Upper lobe of left lung (tissue), 6 donors: Measurements from ENCODE around the gene PRSS8. TPM values are rescaled to one million over a fixed set of nuclear protein-coding genes. Genes with fewer than 3 reads are reported as not detected.
"Not testable (repeated sequence)": the region's sequence is repeated elsewhere in the genome, so short reads cannot be mapped to it uniquely, and the experiment has no call there.

Experiments
- ATAC-seq, 2 donors: fragments of 200-7000 bp; cut with Tn5 transposase; one replicate each; pipeline ENCODE4 v1.9.1; 2022; ENCODE audit warnings: mild to moderate bottlenecking in 2 of 2, moderate library complexity in 2 of 2; ENCODE audit not compliant: low FRiP score in 2 of 2
- DNase-seq, 2 donors: peaks; one replicate each; pipeline ENCODE4 v3.0.0-alpha.2; 2019 to 2020
- H3K27ac ChIP-seq, 4 donors: fragments of 200-600 bp; sonication (generic); one replicate each; pipeline ENCODE4 v1.5.1; 2016 to 2019
- H3K27me3 ChIP-seq, 4 donors: fragments of 200-600 bp; sonication (generic); one replicate each; pipeline ENCODE4 v1.5.1; 2017 to 2019
- H3K36me3 ChIP-seq, 4 donors: fragments of 200-600 bp; sonication (generic); one replicate each; pipeline ENCODE4 v1.5.1; 2016 to 2019
- H3K4me1 ChIP-seq, 4 donors: fragments of 200-600 bp; sonication (generic); one replicate each; pipeline ENCODE4 v1.5.1; 2018 to 2019
- H3K4me3 ChIP-seq, 4 donors: fragments of 200-600 bp; sonication (generic); one replicate each; pipeline ENCODE4 v1.5.1; 2017 to 2019; ENCODE audit warnings: mild to moderate bottlenecking in 2 of 4, moderate library complexity in 1 of 4
- H3K9me3 ChIP-seq, 4 donors: fragments of 200-600 bp; sonication (generic); one replicate each; pipeline ENCODE4 v1.5.1; 2018 to 2019
- CTCF ChIP-seq, 6 experiments: fragments of 450-650 bp in 4 of 6; fragments of 200-600 bp in 2 of 6; sonication (generic) in 2 of 6; IDR thresholded peaks; one replicate each; pipeline ENCODE4 v1.5.1; 2016 to 2019; ENCODE audit warnings: antibody characterized with exemption in 6 of 6
- EP300 ChIP-seq, 4 donors: sonication (generic); formaldehyde crosslinking; IDR thresholded peaks; one replicate each; pipeline ENCODE4 v1.5.1; 2017; ENCODE audit warnings: antibody characterized with exemption in 4 of 4, control low read depth in 2 of 4
- POLR2A ChIP-seq, 4 donors: fragments of 450-650 bp; IDR thresholded peaks; one replicate each; pipeline ENCODE4 v1.5.1; 2016 to 2017; ENCODE audit warnings: antibody characterized with exemption in 4 of 4, mild to moderate bottlenecking in 2 of 4
- POLR2AphosphoS5 ChIP-seq, 2 donors: sonication (generic); formaldehyde crosslinking; IDR thresholded peaks; one replicate each; pipeline ENCODE4 v1.5.1; 2017; ENCODE audit warnings: antibody characterized with exemption in 2 of 2
- WGBS, 2 donors: methylation state at CpG; one replicate each; pipeline ENCODE4 v1.1.5; 2017 to 2018; 5-methylcytosine and 5-hydroxymethylcytosine counted together
- total RNA-seq, 6 donors: library from RNA; depleted of rRNA in 4 of 6; stranded (reverse); fragments of >200 nt in 4 of 6; gene quantifications; one replicate each; pipeline versions ENCODE4 v1.1.0 to v1.2.1, GENCODE V29; 2016 to 2021
- donor health status: DM: no; HTN: no; CAD: no; lungs with moderate emphysema.
- donor health status: DM: no; HTN: yes; CAD: no; lungs with severe emphysema.

PRSS8 gene
- total RNA-seq, 6 donors from 2014 or later: 59.7 to 155 (median 109) TPM

- H3K4me3 ChIP-seq: no peak overlapping the region
- H3K27me3 ChIP-seq: no peaks in the 10 kb centered on the region
- no peaks in the 10 kb centered on the region for H3K36me3 ChIP-seq
- WGBS, 2 donors: 51 to 62% methylated on average over 5 of the region's 5 CpGs
- DNase-seq (peak in 1 of 2 donors; percentile 29), ATAC-seq (peak in 1 of 2 donors; percentile 25)
- H3K4me1 ChIP-seq: peaks cover 0 to 12% (median 2%) of the 10 kb centered on the region in 4 donors
- peak overlapping the region in 1 of 4 donors; percentile 69 for H3K27ac ChIP-seq
- H3K9me3 ChIP-seq: no peaks in the 10 kb centered on the region
- TF ChIP-seq EP300 (IDR thresholded peaks at IDR 0.05) (no peak), CTCF (IDR thresholded peaks at IDR 0.05) (no peak), POLR2AphosphoS5 (IDR thresholded peaks at IDR 0.05) (no peak), POLR2A (IDR thresholded peaks at IDR 0.05) (no peak)
These were observed 13.8 kb upstream of the PRSS8 start for GRCh38 chr16:31149332-31149731.

GRCh38 chr16:31148896-31149295 lies 13.4 kb upstream of the PRSS8 start:
- peak in 1 of 2 donors; percentile 68 for DNase-seq
- Histone ChIP-seq H3K4me1 (peaks cover 0 to 12% (median 2%) of the 10 kb centered on the region in 4 donors), H3K27me3 (no peaks in the 10 kb centered on the region), H3K9me3 (no peaks in the 10 kb centered on the region), H3K27ac (peak overlapping the region in 1 of 4 donors; percentile 69), H3K36me3 (no peaks in the 10 kb centered on the region), H3K4me3 (no peak overlapping the region)
- TF ChIP-seq CTCF (IDR thresholded peaks at IDR 0.05) (no peak), POLR2AphosphoS5 (IDR thresholded peaks at IDR 0.05) (no peak), POLR2A (IDR thresholded peaks at IDR 0.05) (no peak), EP300 (IDR thresholded peaks at IDR 0.05) (no peak)
- 84 to 86% methylated on average over 18 to 24 of the region's 25 CpGs for WGBS, 2 donors
- no peak for ATAC-seq

- peak; percentile 87 to 88 for DNase-seq
- 23 to 37% methylated on average over 10 to 39 of the region's 40 CpGs for WGBS, 2 donors
These were observed 12.8 kb upstream of the PRSS8 start for GRCh38 chr16:31148281-31148728.

GRCh38 chr16:31147574-31147973 lies 12.0 kb upstream of the PRSS8 start:
- no peak for DNase-seq
- TF ChIP-seq EP300 (IDR thresholded peaks at IDR 0.05) (no peak), POLR2AphosphoS5 (IDR thresholded peaks at IDR 0.05) (no peak)
- ATAC-seq: no peak
- Histone ChIP-seq H3K27me3 (no peaks in the 10 kb centered on the region), H3K4me1 (peaks cover 5 to 19% (median 8%) of the 10 kb centered on the region in 4 donors), H3K27ac (no peak overlapping the region), H3K9me3 (no peaks in the 10 kb centered on the region), H3K4me3 (no peak overlapping the region), H3K36me3 (no peaks in the 10 kb centered on the region)
- 92 to 93% methylated on average over 3 of the region's 3 CpGs for WGBS, 2 donors

More at GRCh38 chr16:31148281-31148728, 12.8 kb upstream of the PRSS8 start:
- TF ChIP-seq CTCF (IDR thresholded peaks at IDR 0.05): peak in 1 of 6 experiments; percentile 18
- TF ChIP-seq POLR2AphosphoS5 (IDR thresholded peaks at IDR 0.05): no peak
- no peak for TF ChIP-seq POLR2A (IDR thresholded peaks at IDR 0.05)
- H3K9me3 ChIP-seq: no peaks in the 10 kb centered on the region
- H3K27ac ChIP-seq: peak overlapping the region in 1 of 4 donors; percentile 26
- H3K4me1 ChIP-seq: peaks cover 0 to 12% (median 2%) of the 10 kb centered on the region in 4 donors
- no peaks in the 10 kb centered on the region for H3K27me3 ChIP-seq
- no peaks in the 10 kb centered on the region for H3K36me3 ChIP-seq
- H3K4me3 ChIP-seq: peak overlapping the region in 3 of 4 donors; percentile 16 to 30 (median 21)
- peak; percentile 40 to 80 for ATAC-seq

- no peak for ATAC-seq
- Histone ChIP-seq H3K36me3 (no peaks in the 10 kb centered on the region), H3K9me3 (no peaks in the 10 kb centered on the region), H3K4me1 (peaks cover 17 to 33% (median 21%) of the 10 kb centered on the region in 4 donors), H3K27me3 (no peaks in the 10 kb centered on the region), H3K27ac (no peak overlapping the region), H3K4me3 (no peak overlapping the region)
- TF ChIP-seq POLR2A (IDR thresholded peaks at IDR 0.05) (no peak), CTCF (IDR thresholded peaks at IDR 0.05) (no peak), EP300 (IDR thresholded peaks at IDR 0.05) (no peak), POLR2AphosphoS5 (IDR thresholded peaks at IDR 0.05) (no peak)
- WGBS, 2 donors: 74 to 77% methylated on average over 10 to 12 of the region's 12 CpGs
- no peak for DNase-seq
These were observed 10.0 kb upstream of the PRSS8 start for GRCh38 chr16:31145398-31145990.

- not testable (repeated sequence) for H3K36me3 ChIP-seq, H3K9me3 ChIP-seq, H3K27me3 ChIP-seq, DNase-seq, ATAC-seq, H3K27ac ChIP-seq, H3K4me3 ChIP-seq
- 88 to 92% methylated on average over 7 of the region's 7 CpGs for WGBS, 2 donors
- peaks cover 17 to 36% (median 22%) of the 10 kb centered on the region in 4 donors for H3K4me1 ChIP-seq
These were observed 8.9 kb upstream of the PRSS8 start for GRCh38 chr16:31144418-31144817.
